B cell (primary cell): Measurements from ENCODE around the gene TBC1D22A.

Experiments used
- CTCF ChIP-seq: fragments of 200-600 bp; IDR thresholded peaks from one replicate; pipeline ENCODE4 v1.8.0; 2022; ENCODE audit warnings: antibody characterized with exemption, mild to moderate bottlenecking
- EZH2 ChIP-seq: IDR thresholded peaks from 2 replicates; pipeline ENCODE4 v1.6.1; 2012; ENCODE audit warnings: borderline replicate concordance, low read depth, mild to moderate bottlenecking, moderate library complexity, low read length; ENCODE audit not compliant: insufficient read depth, poor library complexity, severe bottlenecking

GRCh38 chr22:46866591-46866990 is 104.1 kb downstream of the TBC1D22A start:
- TF ChIP-seq CTCF (no peak), EZH2 (no peak)
